Keratinocyte (primary cell): ENCODE measurements around the gene FGD2. TPM values are rescaled to one million over a fixed set of nuclear protein-coding genes. Genes with fewer than 3 reads are reported as not detected.

ENCODE experiments used
- DNase-seq: peaks from one replicate; pipeline ENCODE4 v3.0.0-alpha.2; 2011; ENCODE audit warnings: low read depth, missing footprints, low spot score
- FAIRE-seq: peaks from 2 replicates; lab custom pipeline; 2011; peaks lifted over from hg19 to GRCh38; lab: Jason Lieb, UNC
- H2AFZ ChIP-seq: 2 replicates; pipeline ENCODE4 v1.6.0; 2012; ENCODE audit warnings: low read length, control low read depth, inconsistent platforms; ENCODE audit not compliant: control insufficient read depth
- H3K27ac ChIP-seq: 2 replicates; pipeline ENCODE4 v1.5.1; 2011; ENCODE audit warnings: low read length; ENCODE audit not compliant: control insufficient read depth, insufficient read depth
- H3K27me3 ChIP-seq: 3 replicates; pipeline ENCODE4 v1.6.0; 2011; ENCODE audit warnings: low read length; ENCODE audit not compliant: control insufficient read depth, insufficient read depth; ENCODE audit errors: extremely low read depth
- H3K36me3 ChIP-seq, 2 experiments: 2 replicates in 1 of 2; 3 replicates in 1 of 2; pipeline ENCODE4 v1.5.1; 2011; ENCODE audit warnings: low read length in 2 of 2, mild to moderate bottlenecking in 1 of 2; ENCODE audit not compliant: control insufficient read depth in 2 of 2, insufficient read depth in 2 of 2; ENCODE audit errors: extremely low read depth in 1 of 2
- H3K4me1 ChIP-seq: 3 replicates; pipeline ENCODE4 v1.5.1; 2011; ENCODE audit warnings: low read length; ENCODE audit not compliant: control insufficient read depth, insufficient read depth; ENCODE audit errors: extremely low read depth
- H3K4me2 ChIP-seq: 3 replicates; pipeline ENCODE4 v1.6.0; 2011; ENCODE audit warnings: low read depth, low read length; ENCODE audit not compliant: control insufficient read depth, insufficient read depth; ENCODE audit errors: extremely low read depth
- H3K4me3 ChIP-seq, 3 experiments: fragments of 200-600 bp in 1 of 3; sonication (generic) in 1 of 3; 2 replicates in 2 of 3; 3 replicates in 1 of 3; pipeline ENCODE4 v1.5.1; 2011 to 2016; ENCODE audit warnings: low read length in 3 of 3, mild to moderate bottlenecking in 3 of 3, control low read depth in 2 of 3, inconsistent platforms in 1 of 3, low read depth in 1 of 3, mixed read lengths in 1 of 3, mixed run types in 1 of 3, moderate library complexity in 1 of 3; ENCODE audit not compliant: control insufficient read depth in 2 of 3, insufficient read depth in 2 of 3; ENCODE audit errors: extremely low read depth in 1 of 3
- H3K79me2 ChIP-seq: 2 replicates; pipeline ENCODE4 v1.6.0; 2012; ENCODE audit warnings: low read length; ENCODE audit not compliant: control insufficient read depth, insufficient read depth
- H3K9ac ChIP-seq: 3 replicates; pipeline ENCODE4 v1.6.0; 2011; ENCODE audit warnings: low read length; ENCODE audit not compliant: control insufficient read depth, insufficient read depth; ENCODE audit errors: extremely low read depth
- H3K9me1 ChIP-seq: 3 replicates; pipeline ENCODE4 v1.6.0; 2011; ENCODE audit warnings: low read length; ENCODE audit not compliant: control insufficient read depth, insufficient read depth; ENCODE audit errors: extremely low read depth
- H3K9me3 ChIP-seq: 2 replicates; pipeline ENCODE4 v1.5.1; 2012; ENCODE audit warnings: low read depth, low read length; ENCODE audit not compliant: control insufficient read depth
- H4K20me1 ChIP-seq: 3 replicates; pipeline ENCODE4 v1.6.0; 2011; ENCODE audit warnings: low read length; ENCODE audit not compliant: control insufficient read depth, insufficient read depth; ENCODE audit errors: extremely low read depth
- CTCF ChIP-seq, 3 experiments: IDR thresholded peaks in 1 of 3; conservative IDR thresholded peaks in 1 of 3; optimal IDR thresholded peaks in 1 of 3; 2 replicates in 2 of 3; 3 replicates in 1 of 3; pipeline versions ENCODE3 to v1.5.1; 2011; ENCODE audit warnings: low read length in 3 of 3, mild to moderate bottlenecking in 3 of 3, moderate library complexity in 2 of 3, control low read depth in 1 of 3, inconsistent platforms in 1 of 3; ENCODE audit not compliant: insufficient read depth in 2 of 3; ENCODE audit errors: extremely low read depth in 1 of 3
- EZH2 ChIP-seq: IDR thresholded peaks from one replicate; pipeline ENCODE4 v1.6.1; 2012; ENCODE audit warnings: inconsistent platforms, mild to moderate bottlenecking, low read length, moderate library complexity
- dilution Hi-C: fragments of 300-500 bp; cut with MboI; formaldehyde crosslinking; loops from one replicate; pipeline ENCODE4 v1.7.0; 2020; ENCODE audit warnings: low sequenced_read_pairs; ENCODE audit not compliant: extremely low pct_ligation_motif_present
- polyA plus RNA-seq, 5 experiments: library from polyadenylated mRNA; depleted of rRNA in 3 of 5; stranded (reverse) in 3 of 5; stranded (forward) in 1 of 5; unstranded in 1 of 5; fragments of >200 nt; gene quantifications; 1 replicate in 1 of 5; 2 replicates in 3 of 5; 3 replicates in 1 of 5; pipeline versions ENCODE4 v1.2.1 to v1.2.3, GENCODE V29; 2011 to 2012; ENCODE audit warnings: missing spikeins in 2 of 5, low read depth in 1 of 5, low replicate concordance in 1 of 5

Gene FGD2
- polyA plus RNA-seq, 1 donor (not counting 4 experiments of a cell fraction or from before 2014, with no cell fraction given): 0.03 TPM

DNA sequence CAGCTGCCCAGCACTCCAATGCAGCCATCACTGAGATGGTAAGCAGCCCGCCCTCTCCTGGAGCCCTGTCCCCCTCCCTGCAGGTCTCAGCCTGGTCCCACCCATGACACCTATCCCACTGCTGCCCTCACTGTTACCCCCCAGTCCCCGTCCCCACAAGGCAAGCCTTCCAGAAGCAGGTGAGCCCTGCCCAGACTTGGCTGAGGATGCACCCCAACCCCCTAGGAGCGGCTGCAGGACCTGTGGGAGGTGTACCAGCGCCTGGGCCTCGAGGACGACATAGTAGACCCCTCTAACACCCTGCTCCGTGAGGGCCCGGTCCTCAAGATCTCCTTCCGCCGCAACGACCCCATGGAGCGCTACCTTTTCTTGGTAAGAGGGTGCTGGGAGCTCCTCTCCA, 9.2 kb downstream of the FGD2 start:
- Histone ChIP-seq H3K4me1 (peaks cover 14% of the 10 kb centered on the region), H4K20me1 (no peaks in the 10 kb centered on the region), H3K27me3 (peaks cover 14% of the 10 kb centered on the region), H3K9me3 (no peaks in the 10 kb centered on the region), H3K79me2 (no peaks in the 10 kb centered on the region), H3K9me1 (no peaks in the 10 kb centered on the region), H2AFZ (no peak overlapping the region), H3K36me3 (no peaks in the 10 kb centered on the region), H3K27ac (no peak overlapping the region), H3K9ac (no peak overlapping the region), H3K4me2 (no peak overlapping the region), H3K4me3 (no peak overlapping the region)
- dilution Hi-C loops: no loop called here
- FAIRE-seq (no peak), DNase-seq (no peak)
- TF ChIP-seq CTCF (optimal IDR thresholded peaks at IDR 0.05 in 1 of 3, IDR thresholded peaks at IDR 0.05 in 1 of 3, conservative IDR thresholded peaks at IDR 0.05 in 1 of 3; ENCODE audit: extremely low read depth in 1 of 3, insufficient read depth in 2 of 3, low read length in 3 of 3): no peak
- TF ChIP-seq EZH2: no peak

- dilution Hi-C loops: no loop called here
- Histone ChIP-seq H3K27ac (no peak overlapping the region), H3K9ac (no peak overlapping the region), H3K9me1 (no peaks in the 10 kb centered on the region), H3K27me3 (peaks cover 14% of the 10 kb centered on the region), H2AFZ (no peak overlapping the region), H3K4me2 (no peak overlapping the region), H3K4me1 (peaks cover 14% of the 10 kb centered on the region), H4K20me1 (no peaks in the 10 kb centered on the region), H3K79me2 (no peaks in the 10 kb centered on the region), H3K4me3 (no peak overlapping the region), H3K36me3 (no peaks in the 10 kb centered on the region), H3K9me3 (no peaks in the 10 kb centered on the region)
- TF ChIP-seq CTCF (optimal IDR thresholded peaks at IDR 0.05 in 1 of 3, IDR thresholded peaks at IDR 0.05 in 1 of 3, conservative IDR thresholded peaks at IDR 0.05 in 1 of 3; ENCODE audit: extremely low read depth in 1 of 3, insufficient read depth in 2 of 3, low read length in 3 of 3) (no peak), EZH2 (no peak)
- FAIRE-seq (no peak), DNase-seq (no peak)
Observed at GRCh38 chr6:37015532-37015931, 10.1 kb downstream of the FGD2 start.
